A549 treated with AZD9567 at 1 μM for 4 hours (cell line): ENCODE measurements around the gene ZNF266. TPM values are rescaled to one million over a fixed set of nuclear protein-coding genes. Genes with fewer than 3 reads are reported as not detected.

Experiments used
- total RNA-seq: library from RNA; stranded (reverse); fragments of 200-300 nt; extraction: Qiagen RNA extraction; gene quantifications from 5 replicates; pipeline ENCODE4 v1.2.3, GENCODE V29; 2022; ENCODE audit not compliant: insufficient read depth

Gene ZNF266
- 3.1 to 3.5 TPM (median 3.2 TPM) in 5 replicates for total RNA-seq

DNA sequence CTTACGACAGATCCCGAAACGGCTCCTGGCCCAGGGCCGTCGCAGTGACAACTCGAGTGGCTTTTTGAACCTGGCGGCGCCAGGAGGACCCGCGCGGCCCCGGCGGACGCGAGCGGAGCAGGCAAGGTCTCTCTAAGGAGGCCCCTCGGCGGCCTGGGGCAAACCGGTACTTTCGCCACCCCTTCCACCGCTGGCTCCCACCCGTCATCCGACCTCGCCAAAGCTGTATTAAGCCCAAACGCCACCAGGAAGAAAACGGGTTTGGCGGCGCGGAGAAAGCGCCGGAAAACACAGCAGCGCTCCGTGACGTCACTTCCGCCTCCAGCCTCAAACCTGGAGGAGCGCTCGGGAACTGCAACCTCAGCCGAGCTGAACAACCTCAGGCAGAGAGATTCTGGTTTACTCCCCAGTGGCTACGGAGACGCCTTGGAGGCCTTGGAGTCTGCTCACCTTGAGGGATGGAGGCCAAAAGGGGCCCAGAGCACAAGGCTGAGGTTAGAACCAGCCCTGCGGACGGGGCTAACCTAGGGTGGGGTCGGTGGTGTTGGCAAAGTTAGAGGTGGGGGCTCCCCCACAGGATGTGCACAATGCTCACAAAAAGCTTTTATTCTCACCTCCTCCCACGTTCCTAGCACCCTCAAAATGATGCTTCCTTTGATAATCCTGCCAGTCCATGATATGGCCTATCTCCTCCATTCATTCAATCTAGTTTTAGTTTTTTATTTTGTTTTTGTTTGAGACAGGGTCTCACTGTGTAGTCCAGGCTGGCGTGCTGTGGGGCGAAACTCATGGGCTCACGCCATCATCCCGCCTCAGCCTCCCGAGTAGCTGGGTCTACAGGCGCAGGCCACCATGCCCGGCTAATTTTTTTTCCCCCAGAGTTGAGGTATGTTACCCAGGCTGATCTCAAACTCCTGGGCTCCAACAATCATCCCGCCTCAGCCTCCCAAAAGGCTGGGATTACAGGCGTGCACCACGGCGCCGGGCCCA is at the start of gene ZNF266:
ZNF266 (minus strand) TSS at position 295 of the 990 bp plus-strand sequence. CDS start 15,484 bp downstream, outside the sequence.

GRCh38 chr19:9362905-9363304 is 72.5 kb downstream of the ZNF266 start, which contains the start of gene ZNF177:
Gene ZNF177 (plus strand): TSS chr19:9363013. CDS start chr19:9378312, 15,299 bp downstream.

Other genes with a start within 250 kb of the ZNF266 start
- not detected in 5 replicates for gene OR7D4, start 216.0 kb downstream of the ZNF266 start, total RNA-seq
- not detected in 5 replicates for gene OR7E24, start 184.6 kb downstream of the ZNF266 start, total RNA-seq
- gene ZNF699, start 125.7 kb downstream of the ZNF266 start, total RNA-seq = 0.82 to 1.7 TPM (median 1.2 TPM) in 5 replicates
- gene ZNF559, start 111.4 kb downstream of the ZNF266 start, total RNA-seq = 1.8 to 4.5 TPM (median 4.4 TPM) in 5 replicates
- 0.34 to 0.64 TPM (median 0.51 TPM) in 4 of 5 replicates, not detected in the other for gene ZNF177, start 72.6 kb downstream of the ZNF266 start, total RNA-seq
- not detected in 5 replicates for gene ZNF560, start 63.0 kb upstream of the ZNF266 start, total RNA-seq
- 0.63 to 0.95 TPM (median 0.74 TPM) in 5 replicates for gene ZNF426, start 103.1 kb upstream of the ZNF266 start, total RNA-seq
- 3.2 to 3.9 TPM (median 3.4 TPM) in 5 replicates for gene ZNF121, start 148.9 kb upstream of the ZNF266 start, total RNA-seq
- gene ZNF561, start 185.7 kb upstream of the ZNF266 start, total RNA-seq = 7.7 to 26.3 TPM (median 8.0 TPM) in 5 replicates
- gene ZNF562, start 239.5 kb upstream of the ZNF266 start, total RNA-seq = 5.0 to 6.4 TPM (median 5.5 TPM) in 5 replicates